Uterus (tissue), 4 donors: ENCODE data around the gene POC1B. TPM values are rescaled to one million over a fixed set of nuclear protein-coding genes. Genes with fewer than 3 reads are reported as not detected.

Source experiments
- DNase-seq, 2 donors: peaks; one replicate each; pipeline ENCODE4 v3.0.0-alpha.2; 2019 to 2020
- H3K27ac ChIP-seq, 2 donors: fragments of 200-600 bp; sonication (generic); 1 replicate in 1 of 2; 2 replicates in 1 of 2; pipeline ENCODE4 v1.5.1; 2016 to 2018
- H3K27me3 ChIP-seq, 2 donors: fragments of 200-600 bp; sonication (generic); one replicate each; pipeline ENCODE4 v1.5.1; 2018 to 2019; ENCODE audit warnings: control low read depth in 1 of 2
- H3K36me3 ChIP-seq, 2 donors: fragments of 200-600 bp; sonication (generic); one replicate each; pipeline ENCODE4 v1.5.1; 2019; ENCODE audit warnings: control low read depth in 1 of 2
- H3K4me1 ChIP-seq, 2 donors: fragments of 200-600 bp; sonication (generic); one replicate each; pipeline ENCODE4 v1.5.1; 2018 to 2019; ENCODE audit warnings: control low read depth in 1 of 2
- H3K4me3 ChIP-seq, 2 donors: fragments of 200-600 bp; sonication (generic); 1 replicate in 1 of 2; 2 replicates in 1 of 2; pipeline ENCODE4 v1.5.1; 2018 to 2019; ENCODE audit warnings: mild to moderate bottlenecking in 1 of 2
- H3K9me3 ChIP-seq, 2 donors: fragments of 200-600 bp; sonication (generic); one replicate each; pipeline ENCODE4 v1.5.1; 2019; ENCODE audit warnings: control low read depth in 1 of 2
- CTCF ChIP-seq, 4 experiments: fragments of 200-600 bp in 2 of 4; fragments of 450-650 bp in 2 of 4; sonication (generic) in 2 of 4; IDR thresholded peaks; one replicate each; pipeline ENCODE4 v1.5.1; 2016 to 2019; ENCODE audit warnings: antibody characterized with exemption in 4 of 4, mild to moderate bottlenecking in 2 of 4, moderate library complexity in 1 of 4
- POLR2A ChIP-seq, 2 donors: fragments of 450-650 bp; IDR thresholded peaks; one replicate each; pipeline ENCODE4 v1.6.1; 2016; ENCODE audit warnings: antibody characterized with exemption in 2 of 2, mild to moderate bottlenecking in 1 of 2, moderate library complexity in 1 of 2
- intact Hi-C: fragments of 100-400 bp; cut with DNase I; formaldehyde crosslinking; loops from one replicate; pipeline ENCODE4 v1.15.1; 2023; ENCODE audit warnings: low total_unique reads
- total RNA-seq, 4 donors: library from RNA; depleted of rRNA in 3 of 4; stranded (reverse); fragments of >200 nt in 3 of 4; gene quantifications; one replicate each; pipeline versions ENCODE4 v1.1.0 to v1.2.4, GENCODE V29; 2014 to 2023
- donor health status: DM: yes; HTN: yes; CAD: no.

POC1B gene
- total RNA-seq, 4 donors from 2014 or later = 9.7 to 36.8 (median 30.5) TPM

- DNase-seq = no peak
- H3K9me3 ChIP-seq = no peaks in the 10 kb centered on the region
- peak overlapping the region in 1 of 2 donors; percentile 75 for H3K4me3 ChIP-seq
- no peak for TF ChIP-seq POLR2A (IDR thresholded peaks at IDR 0.05)
- no peaks in the 10 kb centered on the region for H3K27me3 ChIP-seq
- intact Hi-C loops = no loop called here
- no peaks in the 10 kb centered on the region for H3K36me3 ChIP-seq
- H3K27ac ChIP-seq = no peak overlapping the region
- H3K4me1 ChIP-seq = peaks cover 0 to 14% of the 10 kb centered on the region in 2 donors
Measured at GRCh38 chr12:89523393-89523792, 2.5 kb downstream of the POC1B start.

GRCh38 chr12:89521364-89522223 lies 4.3 kb downstream of the POC1B start:
- no peak for DNase-seq
- no peaks in the 10 kb centered on the region for H3K9me3 ChIP-seq
- no peaks in the 10 kb centered on the region for H3K27me3 ChIP-seq
- TF ChIP-seq POLR2A (IDR thresholded peaks at IDR 0.05) = no peak
- no peak for TF ChIP-seq CTCF (IDR thresholded peaks at IDR 0.05)
- peaks cover 0 to 14% of the 10 kb centered on the region in 2 donors for H3K4me1 ChIP-seq
- no peak overlapping the region for H3K4me3 ChIP-seq
- no peaks in the 10 kb centered on the region for H3K36me3 ChIP-seq
- H3K27ac ChIP-seq = no peak overlapping the region
- intact Hi-C loops = no loop called here

GRCh38 chr12:89517720-89518119 lies 8.1 kb downstream of the POC1B start:
- Histone ChIP-seq H3K36me3 (no peaks in the 10 kb centered on the region), H3K27ac (no peak overlapping the region), H3K4me3 (no peak overlapping the region), H3K9me3 (no peaks in the 10 kb centered on the region), H3K4me1 (peaks cover 0 to 8% of the 10 kb centered on the region in 2 donors), H3K27me3 (no peaks in the 10 kb centered on the region)
- no peak for TF ChIP-seq POLR2A (IDR thresholded peaks at IDR 0.05)
- TF ChIP-seq CTCF (IDR thresholded peaks at IDR 0.05) = no peak
- intact Hi-C loops = no loop called here
- DNase-seq = no peak

GRCh38 chr12:89516633-89517032 lies 9.2 kb downstream of the POC1B start:
- DNase-seq = no peak
- intact Hi-C loops = no loop called here
- Histone ChIP-seq H3K9me3 (no peaks in the 10 kb centered on the region), H3K4me1 (peaks cover 0 to 3% of the 10 kb centered on the region in 2 donors), H3K27me3 (no peaks in the 10 kb centered on the region), H3K4me3 (no peak overlapping the region), H3K36me3 (no peaks in the 10 kb centered on the region), H3K27ac (no peak overlapping the region)
- no peak for TF ChIP-seq POLR2A (IDR thresholded peaks at IDR 0.05)

- intact Hi-C loops = no loop called here
- H3K9me3 ChIP-seq = no peaks in the 10 kb centered on the region
- TF ChIP-seq POLR2A (IDR thresholded peaks at IDR 0.05) (no peak), CTCF (IDR thresholded peaks at IDR 0.05) (no peak)
- H3K27ac ChIP-seq = no peak overlapping the region
- H3K27me3 ChIP-seq = no peaks in the 10 kb centered on the region
- no peak for DNase-seq
- H3K36me3 ChIP-seq = no peaks in the 10 kb centered on the region
- no peaks in the 10 kb centered on the region for H3K4me1 ChIP-seq
- H3K4me3 ChIP-seq = no peak overlapping the region
Measured at GRCh38 chr12:89514751-89515150, 11.1 kb downstream of the POC1B start.

- H3K4me1 ChIP-seq = no peaks in the 10 kb centered on the region
- no peaks in the 10 kb centered on the region for H3K9me3 ChIP-seq
- H3K27me3 ChIP-seq = no peaks in the 10 kb centered on the region
- intact Hi-C loops = no loop called here
- no peak for DNase-seq
- H3K36me3 ChIP-seq = no peaks in the 10 kb centered on the region
- no peak overlapping the region for H3K4me3 ChIP-seq
- TF ChIP-seq POLR2A (IDR thresholded peaks at IDR 0.05) = no peak
- TF ChIP-seq CTCF (IDR thresholded peaks at IDR 0.05) = no peak
- H3K27ac ChIP-seq = no peak overlapping the region
Measured at GRCh38 chr12:89513544-89513943, 12.3 kb downstream of the POC1B start.
